G401.6 (cell line): ENCODE measurements around the gene FBLN1.
"Not testable (repeated sequence)": the region's sequence is repeated elsewhere in the genome, so short reads cannot be mapped to it uniquely, and the experiment has no call there.

Experiments
- FAIRE-seq: peaks from 2 replicates; lab custom pipeline; 2012; peaks lifted over from hg19 to GRCh38; lab: Jason Lieb, UNC

Gene FBLN1

DNA sequence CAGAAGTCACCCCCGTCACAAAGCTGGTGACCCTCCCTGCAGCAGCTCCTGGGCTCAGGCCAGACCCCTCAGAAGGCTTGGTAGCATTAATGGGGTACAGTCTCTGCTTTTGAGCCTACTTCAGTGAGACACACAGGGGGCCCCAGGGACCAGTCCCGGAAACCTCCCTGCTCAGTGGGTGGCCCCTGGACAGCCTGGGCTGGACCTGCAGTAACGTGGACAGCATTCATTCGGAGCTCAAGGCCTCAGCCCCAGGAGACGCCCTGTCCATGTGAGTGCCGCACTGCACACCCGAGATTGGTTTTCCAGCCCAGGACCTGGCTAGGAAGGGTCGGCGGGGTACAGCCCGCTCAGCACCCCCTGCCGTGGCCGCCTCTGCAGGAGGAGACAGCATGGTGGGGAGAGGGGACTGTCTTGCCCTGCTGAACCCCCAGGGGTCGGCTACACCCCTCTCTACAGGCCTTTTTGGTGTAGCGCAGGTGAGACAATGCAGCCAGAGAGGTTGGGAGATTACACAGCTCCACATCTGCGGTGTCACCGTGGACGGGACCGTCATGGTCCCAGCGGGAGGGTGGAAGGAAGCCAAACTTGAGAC is 83.4 kb downstream of the FBLN1 start:
- no peak for FAIRE-seq

DNA sequence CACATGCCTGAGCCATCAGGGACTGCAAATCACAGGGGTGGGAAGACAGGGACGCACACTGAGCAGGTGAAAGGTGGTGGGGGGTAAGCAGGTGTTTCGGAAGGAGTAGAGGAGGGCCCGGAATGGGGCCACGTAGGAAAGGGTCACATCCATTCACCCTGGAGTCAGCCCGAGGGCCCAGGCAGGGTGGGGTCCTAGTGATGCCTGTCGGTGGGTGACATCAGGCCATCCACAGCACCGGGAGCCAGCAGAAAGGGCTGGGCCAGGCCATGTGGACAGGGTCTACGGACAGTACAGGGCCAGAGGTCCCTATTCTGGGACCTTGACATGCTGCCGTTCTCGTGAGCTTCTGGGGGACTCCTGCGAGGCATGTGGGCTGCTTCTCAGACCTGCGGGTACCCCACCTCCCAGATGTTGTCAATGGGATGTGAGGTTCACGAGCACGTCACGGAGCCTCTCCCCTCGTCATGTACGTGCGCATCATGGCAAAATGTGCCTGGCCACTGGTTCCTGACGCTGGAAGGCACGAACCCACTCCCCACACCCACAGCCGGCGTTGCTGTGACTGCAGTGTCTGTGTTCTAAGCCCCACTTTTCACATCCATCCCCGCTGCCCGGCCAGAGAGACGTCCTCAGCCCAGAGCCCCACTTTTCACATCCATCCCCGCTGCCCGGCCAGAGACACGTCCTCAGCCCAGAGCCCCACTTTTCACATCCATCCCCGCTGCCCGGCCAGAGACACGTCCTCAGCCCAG is 84.1 kb downstream of the FBLN1 start:
- no peak for FAIRE-seq

DNA sequence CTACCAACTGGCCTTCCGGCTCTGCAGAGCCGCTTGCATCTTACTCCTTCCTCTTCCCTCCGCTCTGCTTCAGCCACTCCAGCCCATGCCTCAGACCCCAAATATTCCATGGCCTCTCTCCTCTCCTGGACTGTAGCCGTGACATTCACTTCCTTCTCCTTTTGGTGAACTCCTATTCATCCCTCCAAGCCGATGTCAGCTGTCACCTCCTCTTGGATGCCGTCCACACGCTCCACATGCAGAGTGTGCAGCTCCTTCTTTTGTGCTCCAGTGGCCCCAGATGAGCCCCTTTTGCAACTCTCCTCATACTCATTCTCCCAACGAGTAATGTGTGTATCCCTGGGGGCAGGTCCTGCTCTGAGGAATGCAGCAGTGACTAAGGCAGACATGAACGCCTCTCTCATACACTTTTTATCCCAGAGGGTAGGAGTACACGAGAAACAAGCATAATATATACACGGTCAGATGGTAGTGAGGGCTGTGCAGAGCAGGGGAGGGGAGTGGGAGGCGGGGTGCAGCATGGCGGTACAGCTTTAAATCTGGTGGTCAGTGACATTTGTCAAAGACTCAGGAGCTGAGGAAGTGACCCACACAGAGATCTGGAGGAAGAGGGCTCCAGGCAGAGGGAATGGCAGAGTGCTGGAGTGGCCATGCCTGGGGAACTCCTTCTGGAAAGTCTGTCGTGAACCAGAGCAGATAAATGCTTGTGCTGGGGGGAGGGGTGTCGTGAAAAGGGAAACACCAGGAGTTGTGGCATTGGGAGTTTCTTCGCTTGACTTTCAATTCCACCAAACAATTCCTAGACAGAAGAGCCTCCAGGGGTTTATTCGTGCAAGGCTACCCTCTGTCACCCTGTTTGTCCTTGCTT is 85.2 kb downstream of the FBLN1 start:
- no peak for FAIRE-seq

DNA sequence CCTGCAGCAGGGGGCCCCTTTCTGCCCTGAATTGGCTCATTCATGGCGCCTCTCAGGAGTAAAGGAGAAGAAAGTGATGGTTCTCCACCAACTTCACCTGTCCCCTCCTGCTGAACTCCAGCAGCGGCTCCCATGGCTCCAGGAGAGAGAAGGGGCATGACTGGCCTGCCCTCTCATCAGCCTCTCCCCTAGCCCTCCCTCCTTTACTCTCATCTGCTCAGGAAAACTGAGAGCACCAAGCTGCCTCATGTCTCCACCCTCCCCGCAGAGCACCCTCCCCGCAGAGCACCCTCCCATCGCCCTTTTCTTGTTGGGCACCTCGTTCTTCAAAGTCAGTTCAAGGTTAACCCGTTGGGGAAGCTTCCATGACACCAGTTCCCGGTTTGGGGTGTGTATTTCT is 86.9 kb downstream of the FBLN1 start:
- FAIRE-seq: no peak

DNA sequence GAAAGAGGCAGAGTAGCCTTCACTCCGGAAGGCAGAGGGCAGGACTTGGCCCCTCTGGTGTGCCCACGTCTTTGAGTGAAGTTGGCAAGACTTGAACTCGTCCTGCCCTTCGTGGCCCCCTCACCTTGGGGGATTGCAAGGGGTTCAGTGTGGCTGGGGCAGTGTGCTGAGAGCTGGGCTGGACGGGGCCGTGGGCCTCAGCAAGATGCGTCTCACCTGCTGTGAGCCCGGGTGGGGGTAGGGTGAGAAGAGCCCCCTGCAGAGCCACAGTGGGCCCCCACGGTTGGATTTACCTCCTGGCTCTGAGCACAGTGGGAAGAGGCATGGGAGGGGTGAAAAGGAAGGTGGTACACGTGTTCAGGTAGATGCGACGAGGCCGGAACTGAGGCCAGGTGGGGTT is 87.6 kb downstream of the FBLN1 start:
- FAIRE-seq: no peak

DNA sequence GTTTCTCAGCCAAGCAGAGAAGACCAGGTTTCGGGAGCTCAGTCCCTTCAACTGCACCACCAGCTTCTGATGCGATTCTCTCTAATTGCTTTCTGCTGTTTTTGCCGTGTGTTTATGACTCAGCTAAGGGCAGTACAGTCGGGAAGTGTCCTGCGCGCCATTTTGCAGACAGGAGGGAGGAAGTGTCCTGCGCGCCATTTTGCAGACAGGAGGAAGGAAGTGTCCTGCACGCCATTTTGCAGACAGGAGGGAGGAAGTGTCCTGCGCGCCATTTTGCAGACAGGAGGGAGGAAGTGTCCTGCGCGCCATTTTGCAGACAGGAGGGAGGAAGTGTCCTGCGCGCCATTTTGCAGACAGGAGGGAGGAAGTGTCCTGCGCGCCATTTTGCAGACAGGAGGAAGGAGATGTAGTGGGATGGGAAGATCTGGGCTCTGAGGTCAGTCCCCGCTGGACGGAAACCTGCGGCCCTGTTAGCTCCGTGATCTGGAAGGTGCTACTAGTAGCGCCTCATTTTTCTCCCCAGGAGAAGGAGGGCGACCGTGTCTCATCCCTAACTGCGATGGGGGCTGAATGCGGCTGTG is 89.0 kb downstream of the FBLN1 start:
- FAIRE-seq: not testable (repeated sequence)

DNA sequence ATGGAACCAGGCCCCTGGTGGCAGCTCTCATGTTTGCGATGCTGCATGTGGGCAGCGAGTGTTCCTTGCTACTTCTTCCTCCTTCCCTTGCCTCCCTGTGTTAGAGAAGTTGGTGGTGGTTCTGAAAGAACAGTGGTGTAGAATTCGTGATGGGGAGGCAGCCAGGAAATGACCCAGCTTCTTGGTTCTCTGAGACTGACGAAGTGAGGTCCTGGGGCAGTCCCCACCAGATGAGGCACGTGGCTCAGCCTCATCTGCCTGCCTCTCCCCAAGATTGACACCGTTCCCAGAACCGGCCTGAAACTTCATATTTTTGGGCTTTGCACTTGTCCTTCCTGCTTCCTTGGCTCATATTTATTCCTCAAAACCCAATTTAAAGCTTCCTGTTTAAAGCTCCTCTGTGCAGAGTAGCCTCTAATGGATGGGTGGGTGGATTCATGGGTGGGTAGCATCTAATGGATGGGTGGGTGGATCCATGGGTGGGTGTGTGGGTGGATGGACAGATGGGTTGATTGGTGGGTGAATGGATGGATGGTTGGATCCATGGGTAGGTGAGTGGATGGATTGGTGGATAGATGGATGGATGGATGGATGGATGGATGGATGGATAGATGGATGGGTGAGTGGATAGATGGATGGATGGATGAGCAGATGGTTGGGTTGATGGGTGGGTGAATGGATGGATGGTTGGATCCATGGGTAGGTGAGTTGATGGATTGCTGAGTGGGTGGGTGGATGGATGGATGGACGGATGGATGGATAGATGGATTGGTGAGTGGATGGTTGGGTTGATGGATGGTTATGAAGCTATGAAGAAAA is 91.6 kb downstream of the FBLN1 start:
- FAIRE-seq: no peak

DNA sequence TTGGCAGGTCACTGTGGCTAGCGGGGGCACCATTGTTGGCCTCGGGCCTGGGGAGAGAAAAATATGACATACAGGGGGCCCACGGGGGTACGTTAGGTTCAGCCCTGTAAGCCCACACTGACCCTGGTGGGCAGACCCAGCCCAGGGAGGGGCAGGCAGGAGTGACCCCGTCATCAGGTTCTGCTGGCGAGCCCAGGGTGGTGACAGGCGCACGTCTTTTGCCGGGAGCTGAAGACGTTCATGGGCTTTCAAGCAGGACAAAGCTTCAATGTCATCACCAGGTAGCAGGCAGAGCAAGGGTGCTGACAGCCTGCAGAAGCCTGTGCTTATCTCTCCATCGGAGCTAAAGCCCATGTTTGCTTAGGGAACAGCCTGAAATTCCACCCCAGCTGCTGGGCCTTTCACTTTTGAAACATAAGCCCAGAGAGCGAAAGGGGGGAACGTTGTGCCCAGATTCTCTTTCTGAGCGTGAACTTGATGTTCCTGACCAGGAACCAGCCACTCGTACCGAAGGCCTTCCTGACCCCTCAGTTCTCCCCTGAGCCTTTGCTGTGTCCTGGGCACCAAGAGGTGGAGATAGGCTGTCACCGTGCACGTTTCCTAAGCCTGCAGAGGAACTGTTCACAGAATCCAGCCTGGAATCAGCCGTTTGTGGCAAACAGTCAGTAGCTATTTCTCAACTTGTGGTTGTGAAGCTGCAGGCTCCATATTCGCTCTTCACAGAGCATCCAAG is 94.9 kb downstream of the FBLN1 start:
- FAIRE-seq: no peak

DNA sequence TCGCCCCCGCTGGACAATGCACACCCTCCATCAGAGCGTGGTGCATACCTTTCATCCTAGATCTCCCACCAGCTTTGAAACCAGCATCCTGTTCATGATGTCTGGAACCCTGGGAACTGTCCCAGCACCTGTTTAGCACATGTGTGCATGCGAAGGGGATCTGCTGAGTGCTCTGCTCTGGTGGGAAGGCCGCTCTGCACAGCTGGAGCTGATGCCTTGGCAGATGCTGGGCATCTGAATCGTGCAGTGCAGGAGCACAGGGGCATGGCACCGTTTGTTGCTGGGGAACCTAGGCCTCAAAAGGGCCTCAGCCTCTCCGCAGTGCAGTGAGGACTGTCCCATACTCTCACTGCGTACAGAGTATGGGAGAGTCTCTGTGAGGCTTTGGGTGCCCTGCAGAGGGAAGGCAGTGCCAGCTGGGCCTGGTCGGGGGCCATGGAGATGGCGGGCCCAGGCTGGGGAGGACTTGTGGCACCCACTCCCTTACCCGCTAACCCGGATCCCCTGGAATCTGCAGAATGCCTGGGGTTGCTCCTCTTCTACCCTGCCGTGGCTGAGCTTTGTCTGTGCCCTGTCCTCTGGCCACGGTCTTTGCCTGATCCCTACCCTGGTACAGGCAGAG is 96.0 kb downstream of the FBLN1 start:
- FAIRE-seq: no peak

DNA sequence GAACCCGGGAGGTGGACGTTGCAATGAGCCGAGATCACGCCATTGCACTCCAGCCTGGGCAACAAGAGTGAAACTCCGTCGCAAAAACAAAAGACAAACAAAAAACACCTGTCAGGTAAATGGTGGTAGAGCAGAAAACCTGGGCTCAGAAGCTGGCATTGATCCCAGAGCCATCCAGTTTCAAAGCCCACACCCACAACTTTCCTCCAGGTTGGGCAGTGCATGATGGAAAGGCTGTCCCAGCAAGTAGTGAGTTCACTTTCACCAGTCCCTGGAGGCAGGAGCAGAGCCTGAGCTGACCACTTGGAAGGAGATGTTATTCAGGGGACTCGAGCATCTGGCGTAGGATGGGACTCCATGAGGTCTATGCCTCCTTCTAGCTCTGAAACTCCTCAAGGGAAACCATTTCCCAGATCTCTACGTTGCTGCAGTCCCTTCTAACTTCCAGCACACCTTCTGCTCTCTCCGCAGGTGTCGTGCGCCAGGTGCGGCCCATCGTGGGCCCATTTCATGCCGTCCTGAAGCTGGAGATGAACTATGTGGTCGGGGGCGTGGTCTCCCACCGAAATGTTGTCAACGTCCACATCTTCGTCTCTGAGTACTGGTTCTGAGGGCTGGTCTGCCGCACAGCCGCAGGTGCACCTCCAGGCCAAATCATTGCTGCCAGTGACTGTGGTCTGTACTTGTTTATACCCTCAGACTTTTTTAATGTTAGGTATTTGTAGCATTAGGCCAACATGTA is 97.3 kb downstream of the FBLN1 start:
- no peak for FAIRE-seq

DNA sequence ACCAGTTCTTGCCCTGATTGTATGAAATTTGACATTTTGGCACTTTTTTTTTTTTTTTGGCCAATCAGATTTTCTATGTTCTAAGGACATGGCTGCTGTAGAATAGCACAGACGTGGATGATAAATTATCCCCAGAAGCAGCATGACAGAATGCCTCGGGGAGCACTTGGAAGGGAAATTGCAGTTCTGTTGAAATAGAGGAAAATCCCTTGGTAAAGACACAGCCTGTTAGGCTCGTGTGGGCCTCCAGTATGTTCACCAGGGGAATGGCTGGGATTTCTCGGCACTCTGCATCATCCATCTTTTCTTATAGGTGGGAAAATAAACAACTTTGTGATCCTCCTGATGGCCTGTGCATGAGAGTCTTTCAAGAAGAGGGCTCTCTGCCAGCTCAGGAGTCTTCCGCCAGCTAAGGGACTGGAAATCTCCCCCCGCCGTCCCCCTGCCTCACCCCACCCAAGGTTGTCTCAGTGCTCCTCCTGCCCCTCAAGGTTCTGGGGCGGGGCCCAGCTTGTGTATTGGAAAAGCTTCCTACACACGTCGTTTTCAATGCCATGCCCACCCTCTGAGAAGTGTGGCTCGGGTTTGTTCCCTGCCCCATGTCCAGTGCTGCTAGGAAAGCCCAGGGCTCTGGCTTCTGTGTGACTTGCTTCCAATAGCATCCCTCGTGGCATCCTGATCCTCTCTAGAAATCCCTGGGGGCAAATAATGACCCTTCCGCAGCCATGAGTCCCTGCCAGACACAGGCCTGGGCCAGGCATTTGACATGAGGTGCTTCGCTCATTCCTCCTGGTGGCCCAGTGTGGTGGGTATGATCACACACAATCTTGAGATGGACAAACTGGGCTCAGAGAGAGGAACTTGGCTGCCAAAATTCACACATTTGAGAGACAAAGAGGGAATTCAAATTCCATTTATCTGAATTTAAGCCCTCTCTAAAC is 98.4 kb downstream of the FBLN1 start:
- FAIRE-seq: no peak

DNA sequence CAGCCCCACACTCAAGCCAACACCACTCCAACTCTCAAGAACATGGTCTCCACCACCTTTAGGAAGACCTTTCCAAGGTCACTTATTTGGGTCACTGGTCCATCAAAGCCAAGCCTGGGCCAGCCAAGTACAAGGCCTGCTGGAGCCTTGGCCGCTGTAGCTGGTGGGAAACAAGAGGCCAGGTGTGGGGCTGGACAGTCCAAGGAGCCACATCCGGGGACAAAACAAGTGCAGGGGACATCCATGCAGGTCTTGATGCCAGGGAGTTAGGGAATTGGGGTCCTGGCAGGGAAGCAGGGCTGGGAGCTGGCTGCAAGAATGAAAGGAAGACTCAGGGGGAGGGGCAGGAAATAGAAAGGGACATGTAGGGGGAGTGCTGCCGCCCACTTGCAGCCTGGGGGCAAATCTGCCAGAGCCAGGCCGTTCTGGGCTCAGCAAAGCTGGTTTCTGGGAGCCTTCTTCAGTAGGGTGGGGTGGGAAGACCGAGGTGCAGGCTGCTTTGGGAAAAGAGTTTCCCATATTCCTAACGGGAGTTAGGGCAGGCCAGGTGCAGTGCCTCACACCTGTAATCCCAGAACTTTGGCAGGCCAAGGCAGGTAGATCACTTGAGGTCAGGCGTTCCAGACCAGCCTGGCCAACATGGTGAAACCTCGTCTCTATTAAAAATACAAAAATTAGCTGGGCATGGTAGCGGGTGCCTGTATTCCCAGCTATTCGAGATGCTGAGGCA is 99.5 kb downstream of the FBLN1 start:
- no peak for FAIRE-seq

DNA sequence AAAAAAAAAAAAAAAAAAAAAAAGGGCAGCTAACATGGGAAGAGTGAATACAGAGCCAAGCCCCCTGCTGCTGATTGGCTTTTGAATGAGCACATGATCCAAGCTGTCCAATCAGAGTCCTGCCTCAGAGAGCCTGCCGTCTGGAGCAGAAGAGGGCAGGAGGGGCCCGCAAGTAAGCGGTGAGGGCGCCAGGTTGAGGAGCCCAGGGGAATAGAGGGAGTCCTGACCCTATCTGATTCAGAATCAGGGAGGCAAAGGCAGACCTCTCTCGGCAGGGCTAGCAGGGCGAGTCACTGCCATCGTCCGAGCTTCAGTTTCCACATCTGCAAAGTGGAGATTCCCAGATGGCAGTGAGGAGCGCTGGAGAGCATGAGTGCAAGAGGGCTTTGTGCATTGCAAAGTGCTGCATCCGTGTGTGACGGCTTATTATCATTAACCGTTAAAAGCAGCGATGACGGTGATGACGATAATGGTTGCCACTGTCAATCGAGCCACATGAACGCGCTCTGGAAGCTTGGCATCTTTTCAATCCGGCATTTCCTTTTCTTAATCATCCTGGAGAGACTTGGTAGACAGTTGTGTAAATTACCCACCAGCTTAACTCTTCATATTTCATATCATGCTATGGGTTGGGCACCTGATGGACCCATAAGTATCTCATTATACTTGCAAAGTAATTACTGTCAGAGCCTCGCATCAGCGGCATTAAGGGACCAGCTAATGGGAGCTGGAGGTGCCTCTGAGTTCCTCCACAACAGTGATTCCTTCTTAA is 100.3 kb downstream of the FBLN1 start:
- no peak for FAIRE-seq

DNA sequence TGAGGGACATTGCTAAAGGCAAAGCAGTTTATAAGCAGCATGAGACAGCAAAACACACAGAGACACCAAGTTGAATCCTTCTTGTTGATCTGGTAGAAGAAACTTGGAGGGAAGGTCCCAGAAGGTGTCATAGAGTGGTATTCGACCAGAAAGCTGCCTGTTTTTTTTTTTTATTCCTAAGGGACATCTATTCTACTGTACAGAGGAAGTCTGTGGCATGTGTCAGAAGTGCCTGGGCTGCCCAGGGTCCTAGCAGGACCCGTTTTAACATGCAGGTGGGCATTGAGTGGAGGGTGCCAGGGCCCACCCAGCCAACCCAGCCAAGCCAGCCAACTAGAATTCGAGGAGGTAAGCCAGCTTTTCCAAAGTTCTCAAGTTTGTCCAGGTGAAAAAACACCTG is 100.9 kb downstream of the FBLN1 start:
- FAIRE-seq: no peak

DNA sequence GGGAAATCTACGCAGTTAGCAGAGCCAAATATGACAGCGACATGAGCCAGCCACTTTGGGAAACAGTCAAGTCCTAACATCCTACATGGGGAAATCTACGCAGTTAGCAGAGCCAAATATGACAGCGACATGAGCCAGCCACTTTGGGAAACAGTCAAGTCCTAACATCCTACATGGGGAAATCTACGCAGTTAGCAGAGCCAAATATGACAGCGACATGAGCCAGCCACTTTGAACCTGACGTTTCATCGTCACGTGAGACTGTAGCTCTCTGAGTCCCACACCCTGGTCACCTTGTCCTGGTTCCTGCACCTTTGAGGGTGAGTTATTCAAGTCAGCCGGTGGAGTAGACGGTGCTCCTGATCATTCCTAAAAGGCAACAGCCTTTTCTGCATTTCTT is 105.4 kb downstream of the FBLN1 start:
- FAIRE-seq: not testable (repeated sequence)

DNA sequence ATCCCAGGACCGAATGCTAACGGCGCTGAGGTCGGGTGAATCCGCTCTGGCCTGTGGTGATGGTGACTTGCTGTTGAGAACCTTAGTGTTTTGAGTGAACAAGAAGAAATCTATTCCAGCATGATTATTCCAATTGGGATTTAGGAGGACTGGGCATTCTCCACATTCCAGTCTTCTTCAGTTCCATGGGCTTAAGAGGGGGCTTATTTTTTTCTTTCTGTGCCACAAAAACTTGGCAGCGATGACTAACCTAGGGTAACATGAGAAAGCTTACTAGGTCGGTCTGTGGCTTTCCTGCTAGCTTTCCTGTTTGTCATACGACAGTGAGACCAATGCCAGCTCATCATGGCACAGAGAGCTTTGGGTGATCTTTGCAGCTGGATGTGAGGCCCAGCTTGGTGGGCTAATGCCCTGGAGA is 106.1 kb downstream of the FBLN1 start:
- no peak for FAIRE-seq

DNA sequence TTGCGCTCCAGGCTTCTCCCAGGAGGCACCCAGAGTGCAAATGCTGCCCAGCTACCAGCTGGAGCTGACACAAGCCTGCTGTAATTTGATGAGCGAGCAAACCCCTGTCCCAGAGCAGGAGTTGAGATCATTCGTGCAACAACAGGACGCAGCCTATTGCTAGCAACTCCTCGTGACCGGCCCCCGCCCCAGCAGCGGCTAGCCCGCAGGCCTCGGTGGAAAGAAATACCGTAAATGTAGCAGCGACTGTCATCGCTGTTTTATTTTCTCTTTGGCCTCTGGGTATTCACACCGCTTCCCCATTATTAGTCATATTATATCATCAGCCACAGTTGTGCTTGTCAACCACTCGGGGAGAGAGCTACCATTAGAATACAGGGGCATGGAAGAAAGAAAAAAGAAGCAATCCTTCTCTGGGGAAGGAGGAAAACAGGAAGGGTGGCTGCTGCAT is 109.8 kb downstream of the FBLN1 start:
- no peak for FAIRE-seq
